ENCODE data around the gene ZNF337.

- TF ChIP-seq EZH2 (IDR thresholded peaks at IDR 0.05) (no peak), FOXP2 (optimal IDR thresholded peaks at IDR 0.05; ENCODE audit: control extremely low read depth, extremely low read length, insufficient read depth) (no peak)
Measured at GRCh38 chr20:25644814-25645213, 51.8 kb downstream of the ZNF337 start.

Measured in SK-N-MC (cell line).